ENCODE measurements around the gene PRKCZ. TPM values are rescaled to one million over a fixed set of nuclear protein-coding genes. Genes with fewer than 3 reads are reported as not detected.

PRKCZ gene
- total and polyA plus RNA-seq, 9 of the 15 experiments (the other 6 are each of a cell fraction or from before 2014, with no cell fraction given) = 0.07 to 3.1 (median 1.3) TPM

GRCh38 chr1:2205191-2205952, 155.2 kb downstream of the PRKCZ start (continued):
- TF ChIP-seq CHD7 (IDR thresholded peaks at IDR 0.05; ENCODE audit: low read depth, low read length) (no peak), E2F5 (CRISPR knock-in tag; IDR thresholded peaks at IDR 0.05) (peak; percentile 93), ZNF184 (CRISPR knock-in tag; IDR thresholded peaks at IDR 0.05) (no peak), SMARCA5 (IDR thresholded peaks at IDR 0.05) (no peak), EHMT2 (IDR thresholded peaks at IDR 0.05) (no peak), NRF1 (conservative IDR thresholded peaks at IDR 0.05 in 1 of 2, IDR thresholded peaks at IDR 0.05 in 1 of 2) (peak; percentile 60 to 70), ZNF133 (CRISPR knock-in tag; IDR thresholded peaks at IDR 0.05) (no peak), FOXA3 (CRISPR knock-in tag; conservative IDR thresholded peaks at IDR 0.05 in 1 of 2, IDR thresholded peaks at IDR 0.05 in 1 of 2) (peak in 1 of 2 experiments; percentile 65; a peak in 1 of 4 replicates), PHTF2 (CRISPR knock-in tag; IDR thresholded peaks at IDR 0.05) (no peak), ZNF780A (CRISPR knock-in tag; IDR thresholded peaks at IDR 0.05) (no peak), YBX1 (IDR thresholded peaks at IDR 0.05) (no peak), PHF8 (IDR thresholded peaks at IDR 0.05; ENCODE audit: borderline replicate concordance, low read length) (peak; percentile 56; the same call in 1 of the 2 replicates), ZFX (CRISPR knock-in tag; IDR thresholded peaks at IDR 0.05) (peak; percentile 93), NONO (IDR thresholded peaks at IDR 0.05; ENCODE audit: low read depth in 2 of 2, low read length in 1 of 2) (peak in 1 of 2 experiments; percentile 60; a peak in 1 of 4 replicates), ATF1 (CRISPR knock-in tag; IDR thresholded peaks at IDR 0.05) (no peak), ATF1 (tag; IDR thresholded peaks at IDR 0.05) (peak; percentile 67)
